HEK293T (cell line): ENCODE data around the gene MMD2.

Source experiments
- BHLHE40 ChIP-seq: fragments of 450-650 bp; IDR thresholded peaks from 2 replicates; pipeline ENCODE4 v1.6.1; 2016; ENCODE audit warnings: mild to moderate bottlenecking, moderate library complexity, borderline replicate concordance
- ZNF384 ChIP-seq: fragments of 450-650 bp; IDR thresholded peaks from 2 replicates; pipeline ENCODE4 v1.6.1; 2016

GRCh38 chr7:4993471-4993870 is 34.5 kb upstream of the MMD2 start:
- TF ChIP-seq BHLHE40 = no peak
- no peak for TF ChIP-seq ZNF384
